T-cell (primary cell): ENCODE measurements around the gene MIPEP. TPM values are rescaled to one million over a fixed set of nuclear protein-coding genes. Genes with fewer than 3 reads are reported as not detected.

Source experiments
- ATAC-seq, 4 experiments: fragments of 200-7000 bp in 3 of 4; fragments of 150-1000 bp in 1 of 4; cut with Tn5 transposase; replicated peaks in 1 of 4; 1 replicate in 3 of 4; 2 replicates in 1 of 4; pipeline ENCODE4 v1.10.0; 2021; ENCODE audit warnings: moderate library complexity in 3 of 4, mild to moderate bottlenecking in 2 of 4, moderate number of reproducible peaks in 1 of 4
- CTCF ChIA-PET, 2 donors: fragments of 300-600 bp; sonication (Branson Sonifier 250); formaldehyde crosslinking; loops; one replicate each; lab custom pipeline; 2022; ENCODE audit warnings: antibody characterized with exemption in 2 of 2; lab: Charles Lee
- POLR2A ChIA-PET, 2 donors: fragments of 300-600 bp; sonication (Branson Sonifier 250); formaldehyde crosslinking; loops; one replicate each; lab custom pipeline; 2022; ENCODE audit warnings: antibody characterized with exemption in 2 of 2; lab: Charles Lee
- DNase-seq, 35 experiments: peaks; one replicate each; pipeline versions ENCODE4 v3.0.0 to v3.0.0-alpha.2; 2013 to 2023
- H3K27ac ChIP-seq: one replicate; pipeline ENCODE4 v1.5.1; 2013; ENCODE audit warnings: low read length
- H3K27me3 ChIP-seq, 2 experiments: replicated peaks in 1 of 2; 1 replicate in 1 of 2; 2 replicates in 1 of 2; pipeline versions ENCODE4 v1.6.1 to v1.7.0; 2013; ENCODE audit warnings: low read length in 1 of 2, mixed read lengths in 1 of 2; ENCODE audit not compliant: control insufficient read depth in 2 of 2, insufficient read depth in 2 of 2; ENCODE audit errors: extremely low read depth in 1 of 2
- H3K36me3 ChIP-seq, 2 donors: 1 replicate in 1 of 2; 2 replicates in 1 of 2; pipeline versions ENCODE4 v1.6.1 to v1.7.0; 2013; ENCODE audit warnings: low read length in 1 of 2; ENCODE audit not compliant: control insufficient read depth in 2 of 2, insufficient read depth in 1 of 2; ENCODE audit errors: extremely low read depth in 1 of 2
- H3K4me1 ChIP-seq, 2 experiments: 1 replicate in 1 of 2; 2 replicates in 1 of 2; pipeline versions ENCODE4 v1.6.1 to v1.7.0; 2013; ENCODE audit warnings: low read length in 2 of 2, mixed read lengths in 1 of 2; ENCODE audit not compliant: insufficient read depth in 2 of 2, control insufficient read depth in 1 of 2; ENCODE audit errors: extremely low read depth in 1 of 2
- H3K4me3 ChIP-seq, 2 donors: 1 replicate in 1 of 2; 2 replicates in 1 of 2; pipeline versions ENCODE4 v1.5.1 to v1.7.0; 2013; ENCODE audit warnings: mild to moderate bottlenecking in 2 of 2, low read length in 1 of 2, moderate library complexity in 1 of 2; ENCODE audit not compliant: control insufficient read depth in 1 of 2; ENCODE audit errors: extremely low read depth in 1 of 2
- H3K9me3 ChIP-seq: 2 replicates; pipeline ENCODE4 v1.7.0; 2013
- H3K27ac Mint-ChIP-seq, 2 donors: one replicate each; pipeline ENCODE4 v1.8.0; 2020 to 2021; ENCODE audit warnings: mild to moderate bottlenecking in 2 of 2, mixed read lengths in 2 of 2
- H3K27me3 Mint-ChIP-seq, 2 donors: one replicate each; pipeline ENCODE4 v1.8.0; 2021 to 2022; ENCODE audit warnings: mixed read lengths in 2 of 2
- H3K36me3 Mint-ChIP-seq: one replicate; pipeline ENCODE4 v1.8.0; 2021; ENCODE audit warnings: mixed read lengths
- H3K4me1 Mint-ChIP-seq, 3 donors: one replicate each; pipeline ENCODE4 v1.8.0; 2020 to 2022; ENCODE audit warnings: mixed read lengths in 3 of 3, mild to moderate bottlenecking in 1 of 3
- H3K4me3 Mint-ChIP-seq, 3 donors: one replicate each; pipeline ENCODE4 v1.8.0; 2020 to 2022; ENCODE audit warnings: mild to moderate bottlenecking in 3 of 3, mixed read lengths in 3 of 3, moderate library complexity in 3 of 3
- H3K9me3 Mint-ChIP-seq, 3 donors: one replicate each; pipeline ENCODE4 v1.8.0; 2020 to 2022; ENCODE audit warnings: mixed read lengths in 3 of 3
- WGBS: methylation state at CpG from one replicate; pipeline ENCODE4 v1.1.5; 2013; ENCODE audit warnings: missing lambda C conversion rate; ENCODE audit not compliant: insufficient coverage; 5-methylcytosine and 5-hydroxymethylcytosine counted together
- total RNA-seq, 35 experiments: library from RNA in 6 of 35; stranded (reverse) in 6 of 35; fragments of 120-200 nt in 1 of 35; gene quantifications; one replicate each; pipeline versions ENCODE4 v1.2.1 to v1.2.4 and lab custom pipeline; 2013 to 2026

Gene MIPEP
- total RNA-seq, 5 donors from 2014 or later (not counting 1 experiment from before 2014, with no cell fraction given), result 6.3 to 13.8 (median 12.3) TPM

DNA sequence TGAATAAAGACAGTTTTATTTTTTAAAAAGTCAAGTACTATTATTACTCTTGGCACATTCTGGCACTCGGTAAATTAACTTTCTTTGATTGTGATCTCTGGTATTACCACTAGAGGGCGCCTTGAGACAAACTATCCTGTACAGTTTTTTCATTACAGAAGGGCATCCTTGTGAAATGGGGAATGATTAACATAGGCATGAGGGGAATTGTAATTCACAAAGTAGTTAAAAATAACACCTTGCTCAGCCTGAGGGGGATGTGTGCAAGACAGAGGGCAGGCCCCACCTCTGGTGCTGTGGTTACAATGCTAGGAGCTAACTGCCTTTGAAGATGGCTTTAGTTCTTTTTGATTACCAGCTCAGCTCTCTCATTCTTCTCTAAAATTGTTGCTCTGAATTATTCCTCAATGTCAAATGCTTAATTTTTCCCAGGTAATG, 32.3 kb upstream of the MIPEP start:
- POLR2A ChIA-PET, result no interaction called here
- no peaks in the 10 kb centered on the region for H3K4me1 ChIP-seq
- Mint-ChIP-seq H3K27me3 (peaks cover 31 to 42% of the 10 kb centered on the region in 2 donors), H3K4me1 (no peaks in the 10 kb centered on the region), H3K27ac (no peak overlapping the region), H3K4me3 (no peak overlapping the region), H3K36me3 (no peaks in the 10 kb centered on the region), H3K9me3 (peaks cover 0 to 3% (median 0%) of the 10 kb centered on the region in 3 donors)
- no peak overlapping the region for H3K27ac ChIP-seq
- peak in 2 of 35 experiments; percentile 1 to 52 for DNase-seq
- CTCF ChIA-PET, result interaction anchor here (0.7 to 1.0 kb wide), 3 partner anchors 11 to 306 kb away, joined by 3 read pairs; no protein-coding TSS in a partner anchor
- no peaks in the 10 kb centered on the region for H3K9me3 ChIP-seq
- ATAC-seq, result no peak
- H3K4me3 ChIP-seq, result no peak overlapping the region
- peaks cover 0 to 3% of the 10 kb centered on the region in 2 experiments for H3K27me3 ChIP-seq
- no peaks in the 10 kb centered on the region for H3K36me3 ChIP-seq
- WGBS, result no CpG with 5 or more reads among the region's 2 CpGs

DNA sequence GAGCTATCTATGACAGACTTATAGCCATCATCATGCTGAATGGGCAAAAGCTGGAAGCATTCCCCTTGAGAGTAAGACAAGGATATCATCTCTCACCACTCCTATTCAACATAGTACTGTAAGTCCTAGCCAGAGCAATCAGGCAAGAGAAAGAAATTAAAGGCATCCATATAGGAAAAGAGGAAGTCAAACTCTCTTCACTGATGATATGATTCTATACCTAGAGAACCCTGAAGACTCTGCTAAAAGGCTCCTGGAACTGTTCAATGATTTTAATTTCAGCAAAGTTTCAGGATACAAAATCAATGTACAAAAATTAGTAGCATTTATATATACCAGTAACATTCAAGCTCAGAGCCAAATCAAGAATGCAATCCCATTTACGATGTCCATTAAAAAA, 29.8 kb upstream of the MIPEP start:
- no peaks in the 10 kb centered on the region for H3K9me3 ChIP-seq
- CTCF ChIA-PET, result interaction anchor here in 1 of 2 donors (1.0 kb wide), 1 partner anchor 310 kb away, joined by 5 read pairs; no protein-coding TSS in a partner anchor
- Mint-ChIP-seq H3K4me1 (no peaks in the 10 kb centered on the region), H3K27ac (no peak overlapping the region), H3K36me3 (no peaks in the 10 kb centered on the region), H3K9me3 (peaks cover 0 to 3% (median 0%) of the 10 kb centered on the region in 3 donors), H3K27me3 (peaks cover 41 to 45% of the 10 kb centered on the region in 2 donors), H3K4me3 (no peak overlapping the region)
- H3K27ac ChIP-seq, result no peak overlapping the region
- peaks cover 0 to 7% of the 10 kb centered on the region in 2 experiments for H3K27me3 ChIP-seq
- no peak overlapping the region for H3K4me3 ChIP-seq
- ATAC-seq (no peak), DNase-seq (no peak)
- H3K36me3 ChIP-seq, result no peaks in the 10 kb centered on the region
- no CpG with 5 or more reads among the region's 1 CpG for WGBS
- no peaks in the 10 kb centered on the region for H3K4me1 ChIP-seq
- POLR2A ChIA-PET, result interaction anchor here in 1 of 2 donors (0.7 kb wide), 1 partner anchor 29 kb away, joined by 3 read pairs; no protein-coding TSS in a partner anchor

DNA sequence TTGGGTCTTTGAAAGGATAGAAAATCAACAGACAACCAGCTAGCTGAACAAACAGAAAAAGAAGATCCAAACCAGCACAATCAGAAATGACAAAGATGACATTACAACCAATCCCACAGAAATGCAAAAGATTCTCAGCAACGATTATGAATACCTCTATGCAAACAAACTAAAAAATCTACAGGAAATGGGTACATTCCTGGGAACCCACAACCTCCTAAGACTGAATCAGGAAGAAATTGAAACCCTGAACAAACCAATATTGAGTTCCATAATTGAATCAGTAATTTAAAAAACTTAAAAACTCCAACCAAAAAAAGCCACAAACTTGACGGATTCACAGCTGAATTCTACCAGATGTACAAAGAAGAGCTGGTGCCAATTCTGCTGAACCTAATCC, 29.0 kb upstream of the MIPEP start:
- DNase-seq, result no peak
- POLR2A ChIA-PET, result interaction anchor here in 1 of 2 donors (0.7 kb wide), 1 partner anchor 30 kb away, joined by 3 read pairs; no protein-coding TSS in a partner anchor
- WGBS, result 80% methylated on average over 2 of the region's 2 CpGs
- Histone ChIP-seq H3K4me3 (no peak overlapping the region), H3K9me3 (no peaks in the 10 kb centered on the region), H3K4me1 (no peaks in the 10 kb centered on the region), H3K27me3 (peaks cover 0 to 4% of the 10 kb centered on the region in 2 experiments), H3K36me3 (no peaks in the 10 kb centered on the region), H3K27ac (no peak overlapping the region)
- no peak overlapping the region for H3K4me3 Mint-ChIP-seq
- ATAC-seq, result no peak
- no peak overlapping the region for H3K27ac Mint-ChIP-seq
- peaks cover 41 to 47% of the 10 kb centered on the region in 2 donors for H3K27me3 Mint-ChIP-seq
- CTCF ChIA-PET, result interaction anchor here in 1 of 2 donors (1.0 kb wide), 1 partner anchor 311 kb away, joined by 5 read pairs; no protein-coding TSS in a partner anchor
- H3K36me3 Mint-ChIP-seq, result no peaks in the 10 kb centered on the region
- H3K4me1 Mint-ChIP-seq, result no peaks in the 10 kb centered on the region
- peaks cover 0 to 3% (median 0%) of the 10 kb centered on the region in 3 donors for H3K9me3 Mint-ChIP-seq

DNA sequence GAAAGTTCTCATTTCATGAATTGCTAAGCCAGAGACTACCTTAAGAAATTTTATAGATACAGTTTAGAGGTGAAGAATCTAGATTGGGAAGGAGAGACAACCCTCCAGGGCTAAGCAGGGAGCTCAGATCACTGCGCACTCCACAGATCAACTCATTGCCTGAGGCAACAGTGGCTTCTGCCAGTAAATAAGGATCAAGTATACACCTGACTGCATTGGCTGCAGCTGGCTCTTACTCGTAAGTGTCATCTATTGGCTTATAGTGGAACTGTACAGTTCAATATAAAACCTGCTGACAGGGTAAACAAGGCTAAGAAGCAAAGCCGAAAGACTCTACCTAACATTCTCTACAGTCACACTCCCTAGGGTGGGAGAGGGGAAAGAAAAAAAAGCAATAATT, 26.1 kb upstream of the MIPEP start:
- ChIA-PET CTCF (no interaction called here), POLR2A (no interaction called here)
- H3K4me3 Mint-ChIP-seq, result no peak overlapping the region
- ATAC-seq (no peak), DNase-seq (no peak)
- peaks cover 0 to 4% of the 10 kb centered on the region in 2 experiments for H3K27me3 ChIP-seq
- H3K36me3 Mint-ChIP-seq, result no peaks in the 10 kb centered on the region
- H3K4me1 Mint-ChIP-seq, result no peaks in the 10 kb centered on the region
- H3K36me3 ChIP-seq, result no peaks in the 10 kb centered on the region
- no peak overlapping the region for H3K27ac Mint-ChIP-seq
- no peak overlapping the region for H3K27ac ChIP-seq
- no peaks in the 10 kb centered on the region for H3K9me3 Mint-ChIP-seq
- no peaks in the 10 kb centered on the region for H3K4me1 ChIP-seq
- 83% methylated on average over 1 of the region's 3 CpGs for WGBS
- no peak overlapping the region for H3K4me3 ChIP-seq
- H3K27me3 Mint-ChIP-seq, result peaks cover 36 to 46% of the 10 kb centered on the region in 2 donors
- H3K9me3 ChIP-seq, result no peaks in the 10 kb centered on the region

DNA sequence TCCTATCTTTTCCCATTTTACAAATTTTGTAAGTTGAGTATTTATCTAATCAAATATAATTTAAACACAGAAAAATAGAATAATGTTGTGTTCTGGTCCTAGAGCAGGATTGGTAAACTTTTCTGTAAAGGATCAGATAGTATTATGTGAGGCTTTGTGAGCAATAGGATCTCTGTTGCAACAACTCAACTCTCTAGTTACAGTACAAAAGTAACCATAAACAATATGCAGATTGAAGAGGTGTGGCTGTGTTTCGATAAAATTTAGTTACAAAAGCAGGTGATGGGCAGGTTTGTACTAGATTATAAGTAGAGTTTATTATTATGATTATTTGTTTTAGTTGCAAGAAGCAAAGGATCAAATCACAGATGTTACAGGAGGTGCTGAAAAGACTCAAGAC, 23.3 kb upstream of the MIPEP start:
- H3K27me3 ChIP-seq, result peaks cover 0 to 8% of the 10 kb centered on the region in 2 experiments
- Mint-ChIP-seq H3K27ac (no peak overlapping the region), H3K4me3 (no peak overlapping the region), H3K9me3 (no peaks in the 10 kb centered on the region), H3K4me1 (no peaks in the 10 kb centered on the region), H3K36me3 (no peaks in the 10 kb centered on the region), H3K27me3 (peaks cover 28 to 37% of the 10 kb centered on the region in 2 donors)
- ATAC-seq (no peak), DNase-seq (no peak)
- WGBS, result no CpG with 5 or more reads among the region's 1 CpG
- no peak overlapping the region for H3K27ac ChIP-seq
- H3K4me3 ChIP-seq, result no peak overlapping the region
- H3K36me3 ChIP-seq, result no peaks in the 10 kb centered on the region
- H3K4me1 ChIP-seq, result no peaks in the 10 kb centered on the region
- CTCF ChIA-PET, result no interaction called here
- no peaks in the 10 kb centered on the region for H3K9me3 ChIP-seq
- POLR2A ChIA-PET, result no interaction called here

DNA sequence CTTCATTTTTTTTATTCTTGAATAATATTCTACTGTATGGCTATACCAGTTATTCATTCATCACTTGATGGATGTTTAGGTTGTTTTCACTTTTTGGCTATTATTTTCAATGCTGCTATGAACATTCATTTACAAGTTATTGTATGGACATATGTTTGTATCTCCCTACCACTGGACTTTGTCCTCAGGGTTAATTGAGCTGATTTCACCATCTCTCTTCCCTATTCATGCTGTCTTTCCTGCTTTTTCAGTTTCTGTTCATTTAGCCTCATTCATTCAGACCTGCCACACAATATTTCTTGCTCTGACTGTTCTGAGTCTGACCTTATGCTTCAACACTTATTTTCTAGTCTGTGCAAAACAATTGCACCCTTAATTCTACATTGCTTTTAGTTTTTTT, 20.4 kb upstream of the MIPEP start:
- peaks cover 0 to 9% of the 10 kb centered on the region in 2 experiments for H3K27me3 ChIP-seq
- Mint-ChIP-seq H3K9me3 (no peaks in the 10 kb centered on the region), H3K27ac (no peak overlapping the region), H3K36me3 (no peaks in the 10 kb centered on the region), H3K4me3 (no peak overlapping the region), H3K4me1 (peaks cover 0 to under 1% (median 0%) of the 10 kb centered on the region in 3 donors), H3K27me3 (peaks cover 17 to 22% of the 10 kb centered on the region in 2 donors)
- no peak for DNase-seq
- no peaks in the 10 kb centered on the region for H3K36me3 ChIP-seq
- no peak overlapping the region for H3K27ac ChIP-seq
- no peaks in the 10 kb centered on the region for H3K9me3 ChIP-seq
- no peaks in the 10 kb centered on the region for H3K4me1 ChIP-seq
- H3K4me3 ChIP-seq, result no peak overlapping the region
- no peak for ATAC-seq
- ChIA-PET POLR2A (no interaction called here), CTCF (no interaction called here)
